Progenitor cell of endocrine pancreas (in vitro differentiated cells): ENCODE data around the gene ATP4B. TPM values are rescaled to one million over a fixed set of nuclear protein-coding genes. Genes with fewer than 3 reads are reported as not detected.

Experiments used
- DNase-seq: peaks from one replicate; pipeline ENCODE4 v3.0.0; 2021; ENCODE audit warnings: low spot score; ENCODE audit not compliant: unreplicated experiment
- H3K27ac Mint-ChIP-seq: 2 replicates; pipeline ENCODE4 v1.8.0; 2021; ENCODE audit warnings: mild to moderate bottlenecking, moderate library complexity, mixed read lengths
- H3K27me3 Mint-ChIP-seq: 2 replicates; pipeline ENCODE4 v1.8.0; 2021; ENCODE audit warnings: mixed read lengths
- H3K36me3 Mint-ChIP-seq: 2 replicates; pipeline ENCODE4 v1.8.0; 2022; ENCODE audit warnings: mixed read lengths; ENCODE audit not compliant: insufficient read depth
- H3K4me1 Mint-ChIP-seq: 2 replicates; pipeline ENCODE4 v1.8.0; 2021; ENCODE audit warnings: low read depth, mixed read lengths
- H3K4me3 Mint-ChIP-seq: 2 replicates; pipeline ENCODE4 v1.8.0; 2021; ENCODE audit warnings: low read depth, mild to moderate bottlenecking, moderate library complexity, mixed read lengths
- H3K9me3 Mint-ChIP-seq: 2 replicates; pipeline ENCODE4 v1.8.0; 2021; ENCODE audit warnings: low read depth, mixed read lengths
- total RNA-seq: library from RNA; stranded (reverse); gene quantifications from 2 replicates; pipeline ENCODE4 v1.2.1, GENCODE V29; 2021
- TF ChIP-seq, protein P1 (sequence below): fragments of 200-600 bp; sonication (generic); IDR thresholded peaks from one replicate; pipeline ENCODE4 v1.5.0; 2021; ENCODE audit warnings: antibody characterized with exemption, mild to moderate bottlenecking; ENCODE audit not compliant: unreplicated experiment

ATP4B gene
- total RNA-seq, 1 donor from 2014 or later: not detected

DNA sequence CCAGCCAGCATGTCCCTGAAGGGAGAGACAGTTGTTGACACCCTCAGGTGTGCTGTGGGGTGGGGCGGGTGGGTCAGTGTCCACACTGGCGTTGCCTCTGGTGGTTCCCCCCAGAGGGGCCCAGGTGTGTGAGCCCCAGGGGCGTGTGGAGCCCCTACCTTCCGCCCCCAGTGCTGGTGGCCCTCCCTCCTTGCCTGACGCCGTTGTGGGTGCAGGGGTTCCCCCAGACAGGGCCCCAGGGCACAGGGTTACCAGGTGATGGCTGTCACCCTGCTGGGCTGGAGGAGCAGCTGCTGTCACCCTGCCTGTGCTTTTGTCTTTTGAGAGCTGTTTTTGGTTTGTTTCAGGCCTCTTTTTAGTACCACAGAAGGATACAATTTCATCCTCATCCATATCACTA is 27.2 kb downstream of the ATP4B start:
- Mint-ChIP-seq H3K36me3 (peaks cover 26% of the 10 kb centered on the region), H3K27ac (no peak overlapping the region)

DNA sequence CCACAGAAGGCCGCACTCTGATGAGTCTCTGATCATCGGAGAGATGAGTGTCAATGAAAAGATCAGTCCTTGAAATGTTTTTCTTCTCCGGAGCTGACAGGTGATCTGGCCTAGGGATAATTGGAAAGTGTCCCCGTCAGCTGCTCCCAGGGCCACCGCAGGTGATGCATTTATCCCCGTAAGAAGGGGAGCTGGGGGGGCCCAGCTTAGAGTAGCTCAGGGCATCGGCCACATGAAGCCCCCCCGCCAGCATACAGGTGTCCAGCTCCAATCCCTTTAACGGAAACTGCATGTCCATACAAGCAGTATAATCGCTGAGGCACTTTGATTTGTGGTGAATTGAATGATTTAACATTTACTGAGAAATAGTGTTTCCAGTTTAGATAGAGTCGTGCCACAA is 27.7 kb downstream of the ATP4B start:
- TF ChIP-seq, protein P1, sequence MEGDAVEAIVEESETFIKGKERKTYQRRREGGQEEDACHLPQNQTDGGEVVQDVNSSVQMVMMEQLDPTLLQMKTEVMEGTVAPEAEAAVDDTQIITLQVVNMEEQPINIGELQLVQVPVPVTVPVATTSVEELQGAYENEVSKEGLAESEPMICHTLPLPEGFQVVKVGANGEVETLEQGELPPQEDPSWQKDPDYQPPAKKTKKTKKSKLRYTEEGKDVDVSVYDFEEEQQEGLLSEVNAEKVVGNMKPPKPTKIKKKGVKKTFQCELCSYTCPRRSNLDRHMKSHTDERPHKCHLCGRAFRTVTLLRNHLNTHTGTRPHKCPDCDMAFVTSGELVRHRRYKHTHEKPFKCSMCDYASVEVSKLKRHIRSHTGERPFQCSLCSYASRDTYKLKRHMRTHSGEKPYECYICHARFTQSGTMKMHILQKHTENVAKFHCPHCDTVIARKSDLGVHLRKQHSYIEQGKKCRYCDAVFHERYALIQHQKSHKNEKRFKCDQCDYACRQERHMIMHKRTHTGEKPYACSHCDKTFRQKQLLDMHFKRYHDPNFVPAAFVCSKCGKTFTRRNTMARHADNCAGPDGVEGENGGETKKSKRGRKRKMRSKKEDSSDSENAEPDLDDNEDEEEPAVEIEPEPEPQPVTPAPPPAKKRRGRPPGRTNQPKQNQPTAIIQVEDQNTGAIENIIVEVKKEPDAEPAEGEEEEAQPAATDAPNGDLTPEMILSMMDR: no peak
- DNase-seq: no peak
- peaks cover 25% of the 10 kb centered on the region for H3K36me3 Mint-ChIP-seq
- no peak overlapping the region for H3K27ac Mint-ChIP-seq
- no peaks in the 10 kb centered on the region for H3K27me3 Mint-ChIP-seq
- H3K4me1 Mint-ChIP-seq: no peaks in the 10 kb centered on the region
- no peaks in the 10 kb centered on the region for H3K9me3 Mint-ChIP-seq
- H3K4me3 Mint-ChIP-seq: no peak overlapping the region

More for the DNA sequence above, 27.2 kb downstream of the ATP4B start:
- TF ChIP-seq, protein P1: no peak
- Mint-ChIP-seq H3K4me3 (no peak overlapping the region), H3K27me3 (no peaks in the 10 kb centered on the region), H3K9me3 (no peaks in the 10 kb centered on the region), H3K4me1 (no peaks in the 10 kb centered on the region)
- no peak for DNase-seq

DNA sequence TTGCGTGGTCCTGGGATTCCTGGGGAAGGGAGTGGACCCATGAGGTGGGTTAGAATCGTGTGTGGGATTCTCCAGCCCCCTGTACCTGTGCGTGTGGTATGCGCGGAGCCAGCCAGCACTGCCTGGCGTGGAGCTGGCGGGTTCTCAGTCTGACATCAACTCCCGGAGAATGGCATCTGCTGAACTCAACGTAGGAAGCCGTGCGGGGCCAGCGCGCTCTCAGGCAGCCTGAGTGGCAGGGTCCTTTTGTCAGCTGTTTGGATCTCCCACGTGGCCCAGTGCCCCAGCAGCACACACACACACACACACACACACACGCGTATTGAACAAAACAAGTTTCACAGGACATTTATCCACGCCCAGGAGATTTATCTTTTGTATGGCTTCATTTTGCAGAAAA is 28.1 kb downstream of the ATP4B start:
- no peak overlapping the region for H3K27ac Mint-ChIP-seq
- DNase-seq: no peak
- TF ChIP-seq, protein P1: no peak
- no peaks in the 10 kb centered on the region for H3K9me3 Mint-ChIP-seq
- no peaks in the 10 kb centered on the region for H3K4me1 Mint-ChIP-seq
- H3K27me3 Mint-ChIP-seq: no peaks in the 10 kb centered on the region
- peaks cover 25% of the 10 kb centered on the region for H3K36me3 Mint-ChIP-seq
- no peak overlapping the region for H3K4me3 Mint-ChIP-seq

DNA sequence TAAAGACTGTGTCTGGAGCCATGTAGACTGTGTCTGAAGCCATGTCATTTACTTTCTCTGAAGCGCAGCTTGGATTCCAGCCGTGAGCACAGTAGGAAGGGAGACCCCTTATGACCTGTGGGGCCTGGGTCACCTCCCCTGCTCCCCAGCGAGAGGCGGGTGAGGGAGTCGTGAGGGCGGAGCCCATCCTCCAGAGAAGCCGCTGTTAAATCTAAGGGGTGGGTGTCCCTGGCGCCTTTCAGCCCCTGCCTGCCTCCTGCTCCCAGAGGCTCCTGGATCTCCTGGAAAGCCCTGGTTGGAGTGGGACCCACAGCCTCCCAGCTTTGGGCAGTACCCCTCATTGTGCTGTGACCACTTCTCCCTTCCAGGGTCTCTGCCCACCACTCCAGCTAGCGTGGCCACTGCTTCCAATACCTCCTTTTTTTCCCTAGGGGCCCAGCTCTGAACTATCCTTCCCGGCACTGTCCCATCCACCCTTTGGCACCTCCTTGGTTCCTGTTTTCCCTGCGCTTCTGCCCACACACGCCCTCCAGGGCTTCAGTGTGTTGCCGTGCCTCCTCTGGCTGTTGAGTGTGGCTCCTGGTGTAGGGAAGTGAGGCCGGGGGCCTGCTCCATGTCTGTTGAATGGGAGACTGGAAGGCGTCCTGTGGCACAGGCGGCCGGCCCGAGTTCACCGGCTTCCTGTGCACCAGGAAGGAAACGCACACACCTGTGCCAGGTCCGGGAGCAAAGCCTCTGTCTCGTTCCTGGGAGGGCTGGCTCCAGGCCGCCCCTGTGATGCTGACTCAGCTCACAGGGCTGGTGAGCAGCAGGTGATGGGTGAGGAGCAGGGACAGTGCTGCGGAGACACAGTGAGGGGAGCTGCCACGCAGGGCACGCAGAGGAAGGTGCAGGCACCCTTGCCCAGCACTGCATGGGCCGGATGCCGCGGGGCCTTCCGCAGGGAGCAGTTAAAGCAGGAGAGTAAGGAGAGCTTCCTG is 29.4 kb downstream of the ATP4B start:
- DNase-seq: no peak
- Mint-ChIP-seq H3K27ac (peak overlapping the region; percentile 74), H3K9me3 (no peaks in the 10 kb centered on the region), H3K36me3 (peaks cover 29% of the 10 kb centered on the region), H3K4me3 (no peak overlapping the region), H3K4me1 (no peaks in the 10 kb centered on the region), H3K27me3 (no peaks in the 10 kb centered on the region)
- TF ChIP-seq, protein P1: no peak

DNA sequence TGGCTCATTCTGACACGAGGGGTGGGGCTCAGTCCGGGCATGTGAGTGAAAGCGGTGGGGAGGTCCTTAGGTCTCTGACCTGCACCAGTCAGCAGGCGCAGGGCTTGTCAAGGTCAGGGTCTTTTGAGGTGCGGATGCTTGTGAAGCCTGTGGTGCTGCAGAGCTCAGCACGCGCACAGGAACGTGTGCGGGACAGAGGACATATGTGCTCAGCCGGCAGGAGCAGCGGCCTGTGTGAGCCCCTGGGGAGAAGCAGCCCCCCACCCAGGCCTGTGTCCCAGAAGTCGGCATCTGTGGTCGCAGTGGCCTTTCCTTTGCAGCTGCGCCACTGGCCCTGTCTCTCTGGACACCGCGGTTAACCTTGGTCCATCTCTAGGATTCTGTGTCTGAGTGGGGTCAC is 30.9 kb downstream of the ATP4B start:
- Mint-ChIP-seq H3K4me1 (no peaks in the 10 kb centered on the region), H3K36me3 (peaks cover 32% of the 10 kb centered on the region), H3K27ac (peak overlapping the region; percentile 90), H3K4me3 (no peak overlapping the region), H3K27me3 (no peaks in the 10 kb centered on the region), H3K9me3 (no peaks in the 10 kb centered on the region)
- DNase-seq: no peak
- TF ChIP-seq, protein P1: no peak
